HFFc6 (cell line): ENCODE results near the gene HOXB3. TPM values are rescaled to one million over a fixed set of nuclear protein-coding genes. Genes with fewer than 3 reads are reported as not detected.

ENCODE experiments used
- DNase-seq: peaks from one replicate; pipeline ENCODE4 v3.0.0-alpha.2; 2018
- H3K27ac Mint-ChIP-seq: 2 replicates; pipeline ENCODE4 v1.8.0; 2020; ENCODE audit warnings: mild to moderate bottlenecking, mixed read lengths
- H3K27me3 Mint-ChIP-seq: 2 replicates; pipeline ENCODE4 v1.8.0; 2021; ENCODE audit warnings: mild to moderate bottlenecking, moderate library complexity, mixed read lengths; ENCODE audit not compliant: insufficient read depth
- H3K36me3 Mint-ChIP-seq: 2 replicates; pipeline ENCODE4 v1.8.0; 2021; ENCODE audit warnings: low read depth, mixed read lengths
- H3K4me1 Mint-ChIP-seq: 2 replicates; pipeline ENCODE4 v1.8.0; 2020; ENCODE audit warnings: low read depth, mixed read lengths
- H3K4me3 Mint-ChIP-seq: 2 replicates; pipeline ENCODE4 v1.8.0; 2020; ENCODE audit warnings: mild to moderate bottlenecking, moderate library complexity, mixed read lengths
- H3K9me3 Mint-ChIP-seq: 2 replicates; pipeline ENCODE4 v1.8.0; 2020; ENCODE audit warnings: mild to moderate bottlenecking, mixed read lengths
- total RNA-seq, 6 experiments: library from RNA; stranded (reverse); fragmentation: NEBNext Ultra II Directional; extraction: Animal tissue kit (Norgen Biotek cat#: 25700); gene quantifications; 2 replicates in 1 of 6; 3 replicates in 5 of 6; pipeline ENCODE4 v1.2.3, GENCODE V29; 2021
- TF ChIP-seq, protein P1 (sequence below): fragments of 200-600 bp; sonication (generic); IDR thresholded peaks from 2 replicates; pipeline ENCODE4 v1.5.0; 2021; ENCODE audit warnings: antibody characterized with exemption, mild to moderate bottlenecking

HOXB3 gene
- total RNA-seq, 6 experiments from 2014 or later, result not detected

DNA sequence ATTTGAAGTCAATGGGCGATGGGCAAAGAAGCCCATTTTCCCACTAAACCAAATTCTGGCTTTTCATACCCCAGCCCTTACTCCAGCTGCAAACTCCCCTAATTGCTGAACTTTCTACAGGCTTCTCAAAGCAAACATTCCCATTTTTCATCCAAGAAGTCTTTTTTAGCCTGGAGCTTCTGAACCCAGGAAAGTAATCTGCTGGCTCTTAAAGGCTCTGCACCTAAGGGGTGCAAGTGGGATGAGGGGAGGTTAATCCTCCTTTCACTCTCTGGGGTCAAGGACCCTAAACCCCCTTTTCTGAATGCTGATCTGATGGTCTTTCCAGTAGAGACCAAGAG, 18.4 kb upstream of the HOXB3 start:
- TF ChIP-seq, protein P1, sequence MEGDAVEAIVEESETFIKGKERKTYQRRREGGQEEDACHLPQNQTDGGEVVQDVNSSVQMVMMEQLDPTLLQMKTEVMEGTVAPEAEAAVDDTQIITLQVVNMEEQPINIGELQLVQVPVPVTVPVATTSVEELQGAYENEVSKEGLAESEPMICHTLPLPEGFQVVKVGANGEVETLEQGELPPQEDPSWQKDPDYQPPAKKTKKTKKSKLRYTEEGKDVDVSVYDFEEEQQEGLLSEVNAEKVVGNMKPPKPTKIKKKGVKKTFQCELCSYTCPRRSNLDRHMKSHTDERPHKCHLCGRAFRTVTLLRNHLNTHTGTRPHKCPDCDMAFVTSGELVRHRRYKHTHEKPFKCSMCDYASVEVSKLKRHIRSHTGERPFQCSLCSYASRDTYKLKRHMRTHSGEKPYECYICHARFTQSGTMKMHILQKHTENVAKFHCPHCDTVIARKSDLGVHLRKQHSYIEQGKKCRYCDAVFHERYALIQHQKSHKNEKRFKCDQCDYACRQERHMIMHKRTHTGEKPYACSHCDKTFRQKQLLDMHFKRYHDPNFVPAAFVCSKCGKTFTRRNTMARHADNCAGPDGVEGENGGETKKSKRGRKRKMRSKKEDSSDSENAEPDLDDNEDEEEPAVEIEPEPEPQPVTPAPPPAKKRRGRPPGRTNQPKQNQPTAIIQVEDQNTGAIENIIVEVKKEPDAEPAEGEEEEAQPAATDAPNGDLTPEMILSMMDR, result no peak
- H3K4me1 Mint-ChIP-seq, result peaks cover 21% of the 10 kb centered on the region
- no peak overlapping the region for H3K27ac Mint-ChIP-seq
- peaks cover 82% of the 10 kb centered on the region for H3K27me3 Mint-ChIP-seq
- H3K36me3 Mint-ChIP-seq, result no peaks in the 10 kb centered on the region
- no peak for DNase-seq
- H3K4me3 Mint-ChIP-seq, result no peak overlapping the region
- no peaks in the 10 kb centered on the region for H3K9me3 Mint-ChIP-seq

DNA sequence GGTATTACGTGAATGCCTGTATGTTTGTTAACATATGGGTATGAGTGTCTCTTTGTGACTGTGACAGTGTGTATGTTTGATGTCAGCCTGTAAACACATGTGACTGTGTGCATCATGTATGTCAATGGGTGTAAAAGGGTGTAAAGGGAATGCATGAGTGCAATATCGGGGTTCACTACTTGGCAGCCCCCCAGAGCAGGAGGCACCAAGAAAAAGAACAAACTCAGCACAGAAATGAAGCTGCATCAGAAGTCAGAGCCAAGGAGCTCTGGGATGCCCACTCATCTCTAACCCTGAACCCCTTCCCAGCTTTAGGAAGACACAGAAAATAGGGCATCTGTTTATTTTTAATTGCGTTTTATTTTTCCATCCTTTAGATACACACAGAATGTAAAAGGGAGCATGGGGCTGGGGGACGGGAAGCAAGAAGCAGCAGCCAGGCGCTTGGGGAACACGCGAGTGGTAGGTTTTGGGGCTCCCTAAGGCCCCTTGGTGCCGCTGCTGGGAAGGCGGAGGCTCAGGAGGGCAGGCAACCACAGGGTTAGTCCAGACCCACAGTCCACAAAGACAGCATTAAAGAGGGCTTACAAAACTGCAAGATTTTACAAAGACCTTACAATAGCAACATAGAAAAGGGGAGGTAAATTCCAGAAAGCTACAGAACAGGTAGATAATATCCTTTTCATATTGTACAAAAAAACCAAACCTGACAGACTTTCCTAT, 17.0 kb upstream of the HOXB3 start:
- H3K4me3 Mint-ChIP-seq, result no peak overlapping the region
- H3K36me3 Mint-ChIP-seq, result no peaks in the 10 kb centered on the region
- H3K27me3 Mint-ChIP-seq, result peaks cover 87% of the 10 kb centered on the region
- H3K27ac Mint-ChIP-seq, result no peak overlapping the region
- DNase-seq, result no peak
- no peaks in the 10 kb centered on the region for H3K9me3 Mint-ChIP-seq
- TF ChIP-seq, protein P1, result no peak
- peaks cover 15% of the 10 kb centered on the region; the same call in 1 of the 2 replicates for H3K4me1 Mint-ChIP-seq

- H3K4me3 Mint-ChIP-seq, result no peak overlapping the region
Observed at GRCh38 chr17:48605991-48606891, 16.2 kb upstream of the HOXB3 start.

DNA sequence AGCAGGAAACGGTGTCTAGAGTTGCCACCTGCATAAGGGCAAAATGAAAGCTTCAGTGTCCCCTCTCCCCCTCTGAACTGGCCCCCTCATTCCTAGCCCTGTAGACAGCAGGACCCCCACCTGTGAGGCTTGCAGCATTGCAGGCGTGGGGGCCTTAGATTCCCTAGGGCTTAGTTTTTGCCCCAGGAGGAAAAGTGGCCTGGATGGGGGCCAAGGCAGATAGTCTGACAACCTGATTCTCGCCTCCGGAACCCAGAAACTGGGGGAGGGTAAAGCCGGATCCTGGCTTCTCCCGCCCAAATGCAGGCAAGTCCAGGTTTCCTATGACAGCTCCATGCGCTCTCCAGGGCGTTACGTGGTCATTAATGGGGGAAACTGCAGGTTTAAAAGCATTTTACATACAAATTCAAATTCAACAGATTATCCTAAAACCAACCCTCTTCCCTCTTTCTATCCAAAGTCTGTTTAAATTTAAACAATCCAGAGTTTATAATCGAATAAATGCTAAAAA, 15.4 kb upstream of the HOXB3 start:
- H3K4me3 Mint-ChIP-seq, result no peak overlapping the region

More at GRCh38 chr17:48605991-48606891, 16.2 kb upstream of the HOXB3 start:
- Mint-ChIP-seq H3K9me3 (no peaks in the 10 kb centered on the region), H3K27ac (no peak overlapping the region), H3K36me3 (no peaks in the 10 kb centered on the region), H3K4me1 (peaks cover 15% of the 10 kb centered on the region; the same call in 1 of the 2 replicates), H3K27me3 (peaks cover 90% of the 10 kb centered on the region)
- TF ChIP-seq, protein P1, result no peak
- no peak for DNase-seq

DNA sequence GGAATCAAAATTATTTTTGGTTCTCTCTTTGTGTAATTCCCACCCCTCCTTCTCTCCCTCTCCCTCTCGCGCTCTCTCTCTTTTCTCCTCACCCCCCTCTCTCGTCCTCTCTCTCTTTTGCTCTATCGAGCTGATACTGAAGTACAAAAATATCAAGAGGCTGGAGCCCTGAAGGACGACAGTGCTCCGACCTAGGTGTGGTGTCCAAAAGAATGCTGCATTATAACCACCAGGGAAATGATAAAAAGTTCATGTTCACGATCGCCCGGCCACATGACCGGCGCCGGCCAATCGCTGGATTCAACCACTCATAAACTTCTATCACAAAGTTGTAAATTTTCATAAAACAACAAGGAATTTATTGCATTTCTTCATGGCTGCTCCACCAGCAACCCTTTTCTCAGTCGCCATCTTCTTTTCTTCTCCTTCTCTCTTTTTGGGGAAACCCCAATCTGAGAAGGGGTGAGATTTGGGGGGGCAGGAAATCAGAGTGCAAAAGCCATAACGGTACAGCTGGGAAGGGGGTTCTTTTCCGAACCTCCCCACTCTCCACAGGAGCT, 14.8 kb upstream of the HOXB3 start, which contains the start of gene HOXB6:
Gene HOXB6 (minus strand): TSS at position 217 of the 560 bp plus-strand sequence. CDS start 6,836 bp downstream, outside the sequence.
- no peak for DNase-seq
- Mint-ChIP-seq H3K4me1 (peaks cover 10% of the 10 kb centered on the region; the same call in 1 of the 2 replicates), H3K27me3 (peaks cover 95% of the 10 kb centered on the region), H3K9me3 (no peaks in the 10 kb centered on the region), H3K36me3 (no peaks in the 10 kb centered on the region), H3K27ac (no peak within 1 kb of the TSS), H3K4me3 (no peak within 1 kb of the TSS)
- TF ChIP-seq, protein P1, result no peak

More for the DNA sequence above, 15.4 kb upstream of the HOXB3 start:
- no peaks in the 10 kb centered on the region for H3K9me3 Mint-ChIP-seq
- H3K4me1 Mint-ChIP-seq, result peaks cover 10% of the 10 kb centered on the region; the same call in 1 of the 2 replicates
- H3K36me3 Mint-ChIP-seq, result no peaks in the 10 kb centered on the region
- TF ChIP-seq, protein P1, result no peak
- H3K27me3 Mint-ChIP-seq, result peaks cover 90% of the 10 kb centered on the region
- DNase-seq, result no peak
- H3K27ac Mint-ChIP-seq, result no peak overlapping the region
